DND-41 (cell line): ENCODE measurements around the gene APOL6.

ENCODE experiments used
- CTCF ChIP-seq: IDR thresholded peaks from 2 replicates; pipeline ENCODE4 v1.5.1; 2012; ENCODE audit warnings: borderline replicate concordance, low read length, moderate library complexity, mild to moderate bottlenecking; ENCODE audit not compliant: poor library complexity, severe bottlenecking; ENCODE audit errors: extremely low read depth
- EZH2 ChIP-seq: IDR thresholded peaks from 3 replicates; pipeline ENCODE4 v1.6.1; 2012; ENCODE audit warnings: borderline replicate concordance, low read depth, mild to moderate bottlenecking, moderate library complexity, low read length, inconsistent platforms; ENCODE audit not compliant: severe bottlenecking

DNA sequence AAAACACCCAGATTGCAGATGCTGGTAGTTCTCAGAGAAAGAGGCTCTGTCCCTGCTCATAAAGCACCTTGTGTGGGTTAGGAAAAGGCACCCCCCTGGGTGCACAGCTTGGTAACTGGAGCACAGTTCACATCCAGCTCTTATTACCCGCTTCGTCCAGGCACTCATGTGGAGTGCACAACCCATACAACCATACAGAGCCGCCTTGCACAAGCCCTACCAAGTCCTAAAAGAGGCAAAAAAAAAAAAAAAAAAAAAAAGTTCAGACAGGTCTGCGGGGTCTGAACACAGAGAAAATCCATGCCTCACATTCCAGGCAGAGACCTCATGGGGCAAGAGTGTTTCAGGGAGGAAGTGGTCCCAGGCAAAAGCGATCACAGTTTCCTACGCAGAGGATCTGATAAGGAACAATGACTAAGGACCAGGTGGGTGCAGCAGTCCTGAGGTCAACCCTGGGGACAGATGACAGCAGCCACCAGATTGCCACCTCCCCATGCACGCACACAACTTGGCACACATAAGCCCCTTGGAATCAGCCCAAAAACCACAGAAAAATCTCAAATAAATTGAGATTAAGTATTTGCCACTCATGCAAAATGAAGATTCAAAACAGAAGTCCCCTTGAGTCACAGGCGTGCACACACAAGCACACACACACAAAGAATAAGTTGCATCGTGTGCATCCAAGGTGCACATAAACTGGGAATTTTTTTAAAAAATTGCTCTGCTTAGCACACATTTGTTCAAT, 43.5 kb upstream of the APOL6 start:
- no peak for TF ChIP-seq CTCF
- TF ChIP-seq EZH2: no peak
